Right renal pelvis (tissue), 4 donors: ENCODE data around the gene IL2RG. TPM values are rescaled to one million over a fixed set of nuclear protein-coding genes. Genes with fewer than 3 reads are reported as not detected.

ENCODE experiments used
- DNase-seq, 4 donors: peaks; one replicate each; pipeline ENCODE4 v3.0.0-alpha.2; 2013; ENCODE audit warnings: low read depth in 4 of 4, low spot score in 3 of 4, missing footprints in 1 of 4
- polyA plus RNA-seq, 4 donors: library from polyadenylated mRNA; unstranded; fragments of 120-200 nt; gene quantifications; one replicate each; pipeline ENCODE4 v1.2.1, GENCODE V29; 2013; ENCODE audit not compliant: insufficient read length in 4 of 4

The IL2RG gene
- polyA plus RNA-seq, 4 donors, result 0.93 to 2.3 (median 1.2) TPM

DNA sequence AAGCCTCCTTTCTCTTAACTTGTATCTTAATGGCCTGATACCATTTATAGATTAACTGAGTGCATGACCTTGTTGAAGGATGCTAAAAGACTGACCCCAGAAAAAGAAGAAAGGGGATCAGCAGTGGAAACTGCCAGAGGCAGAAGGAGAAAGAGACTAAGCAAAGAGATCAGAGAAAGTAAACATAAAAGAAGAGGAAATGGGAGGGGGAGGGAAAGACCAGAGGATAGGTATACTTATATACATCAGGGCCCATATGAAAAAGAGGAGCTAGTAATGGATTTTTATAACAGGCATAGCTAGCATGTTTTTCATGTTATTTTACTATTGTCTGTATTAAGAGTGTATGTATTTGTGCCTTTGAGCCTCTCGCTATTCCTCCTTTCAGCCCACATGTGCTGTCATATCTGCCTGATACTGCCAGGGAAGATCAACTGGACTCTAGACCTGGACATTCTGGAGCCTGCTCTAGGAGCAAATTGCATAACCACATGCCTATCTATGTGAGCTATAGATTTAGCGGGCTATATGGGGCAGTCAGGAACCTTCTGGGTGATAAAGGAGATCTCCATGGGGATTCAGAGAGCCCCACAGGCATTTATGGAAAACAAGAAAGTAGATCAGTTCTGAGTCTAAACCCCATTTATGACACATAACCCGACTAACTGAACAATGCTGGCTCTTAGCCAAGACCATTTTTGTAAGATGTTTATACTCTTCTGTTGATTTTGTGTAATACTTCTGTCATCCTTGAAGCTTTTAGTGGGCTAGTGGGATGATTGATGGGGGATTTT lies 29.9 kb downstream of the IL2RG start:
- no peak for DNase-seq

DNA sequence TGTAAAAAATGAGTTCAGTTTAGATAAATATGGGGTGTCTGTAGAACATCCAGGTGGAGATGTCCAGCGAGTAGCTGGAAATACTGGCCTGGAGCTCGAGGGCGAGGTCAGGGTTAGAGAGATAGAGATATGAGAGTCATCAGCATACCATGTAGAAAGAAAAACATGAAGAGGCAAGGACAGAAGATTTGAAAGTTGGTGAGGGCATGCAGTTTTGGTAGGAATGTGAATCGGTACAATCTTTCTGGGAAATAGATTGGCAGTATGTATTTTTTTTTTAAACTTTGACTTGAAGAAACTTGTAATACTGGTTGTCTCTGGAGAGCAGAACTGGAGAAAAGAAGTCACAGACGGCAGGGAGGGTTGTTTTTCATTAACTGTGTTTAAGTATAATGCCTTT lies 40.8 kb downstream of the IL2RG start:
- DNase-seq, result no peak

- DNase-seq, result peak; percentile 67 to 84 (median 77)
These were observed 43.1 kb downstream of the IL2RG start, which contains the start of gene SNX12 for GRCh38 chrX:71068044-71068918. Gene SNX12, minus strand, starts transcription at chrX:71068334. Its CDS starts 28 bp downstream, at chrX:71068306.

GRCh38 chrX:71067712-71068043 lies 43.7 kb downstream of the IL2RG start:
- DNase-seq, result peak in 1 of 4 donors; percentile 15

- DNase-seq, result no peak
These were observed 44.3 kb downstream of the IL2RG start for GRCh38 chrX:71067089-71067488.

DNA sequence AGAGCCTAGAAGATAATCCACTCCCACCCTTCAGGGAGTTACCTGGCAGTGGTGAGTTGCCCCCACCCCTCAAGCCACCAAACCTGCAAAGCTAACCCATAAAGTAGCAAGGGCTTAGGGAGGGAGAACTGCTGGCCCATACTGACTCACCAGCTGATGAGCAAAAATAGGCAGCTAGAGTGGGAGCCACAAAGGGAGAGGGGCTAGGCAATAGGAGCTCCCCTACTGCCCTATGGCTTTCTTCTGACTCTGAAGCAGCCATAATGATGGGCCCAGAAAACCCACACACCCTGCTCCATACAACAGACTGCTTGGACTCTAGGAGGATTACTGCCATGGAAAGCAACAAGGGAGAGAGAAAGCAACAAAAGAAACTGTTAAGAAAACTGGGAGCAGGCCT lies 51.2 kb downstream of the IL2RG start:
- DNase-seq, result no peak

GRCh38 chrX:71057848-71058530 lies 53.4 kb downstream of the IL2RG start:
- DNase-seq, result no peak

Other genes starting within 250 kb of the IL2RG start
- gene TEX11, start 202.9 kb downstream of the IL2RG start, polyA plus RNA-seq, result under 1 TPM in 3 of 4 donors, not detected in 1; 0.05 to 0.10 (median 0.08) TPM
- 1 to 10 TPM; 2.4 to 2.7 (median 2.5) TPM for gene SLC7A3, start 180.5 kb downstream of the IL2RG start, polyA plus RNA-seq
- gene SNX12, start 43.2 kb downstream of the IL2RG start, polyA plus RNA-seq, result 10 to 100 TPM; 53.1 to 57.3 (median 55.1) TPM
- 10 to 100 TPM; 23.8 to 29.3 (median 27.8) TPM for gene FOXO4, start 15.7 kb downstream of the IL2RG start, polyA plus RNA-seq
- gene CXorf65, start 4.8 kb downstream of the IL2RG start, polyA plus RNA-seq, result not detected
- 10 to 100 TPM; 39.7 to 47.4 (median 41.4) TPM for gene MED12, start 7.0 kb upstream of the IL2RG start, polyA plus RNA-seq
- gene NLGN3, start 33.3 kb upstream of the IL2RG start, polyA plus RNA-seq, result 1 to 10 TPM; 4.3 to 6.3 (median 4.9) TPM
- gene GJB1, start 111.6 kb upstream of the IL2RG start, polyA plus RNA-seq, result 10 to 100 TPM; 42.1 to 55.6 (median 45.5) TPM
- 10 to 100 TPM; 57.7 to 65.6 (median 59.7) TPM for gene ZMYM3, start 142.6 kb upstream of the IL2RG start, polyA plus RNA-seq
- gene NONO, start 172.1 kb upstream of the IL2RG start, polyA plus RNA-seq, result 100 to 1,000 TPM; 557 to 597 (median 565) TPM
- 1 to 10 TPM; 1.2 to 1.5 (median 1.3) TPM for gene ITGB1BP2, start 190.2 kb upstream of the IL2RG start, polyA plus RNA-seq